HG02870 (cell line): ENCODE results near the gene CGREF1.
"Not testable (repeated sequence)": the region's sequence is repeated elsewhere in the genome, so short reads cannot be mapped to it uniquely, and the experiment has no call there.

Experiments
- ATAC-seq: cut with Tn5 transposase; IDR thresholded peaks from one replicate; pipeline ENCODE4 v1.9.1; 2021; ENCODE audit warnings: mild to moderate bottlenecking, moderate library complexity; ENCODE audit not compliant: unreplicated experiment

CGREF1 gene

GRCh38 chr2:27111392-27112078 is 7.4 kb downstream of the CGREF1 start:
- not testable (repeated sequence) for ATAC-seq

- ATAC-seq, result not testable (repeated sequence)
These were observed 8.2 kb downstream of the CGREF1 start for GRCh38 chr2:27110603-27111352.

GRCh38 chr2:27109083-27109482 is 9.8 kb downstream of the CGREF1 start:
- ATAC-seq, result no peak

- no peak for ATAC-seq
These were observed 10.7 kb downstream of the CGREF1 start for GRCh38 chr2:27108221-27108620.

GRCh38 chr2:27105981-27106380 is 12.9 kb downstream of the CGREF1 start:
- ATAC-seq, result no peak

- ATAC-seq, result no peak
These were observed 16.6 kb downstream of the CGREF1 start for GRCh38 chr2:27102329-27102728.

- no peak for ATAC-seq
These were observed 18.9 kb downstream of the CGREF1 start for GRCh38 chr2:27100036-27100435.

- ATAC-seq, result no peak
These were observed 19.5 kb downstream of the CGREF1 start for GRCh38 chr2:27099334-27099955.

- ATAC-seq, result no peak
These were observed 21.6 kb downstream of the CGREF1 start for GRCh38 chr2:27097341-27097740.

- no peak for ATAC-seq
These were observed 22.1 kb downstream of the CGREF1 start for GRCh38 chr2:27096748-27097297.

GRCh38 chr2:27095745-27096651 is 22.9 kb downstream of the CGREF1 start:
- peak; percentile 58 for ATAC-seq

GRCh38 chr2:27095427-27095744 is 23.5 kb downstream of the CGREF1 start:
- no peak for ATAC-seq

- ATAC-seq, result no peak
These were observed 24.5 kb downstream of the CGREF1 start for GRCh38 chr2:27094353-27094984.

GRCh38 chr2:27093430-27094352 is 25.2 kb downstream of the CGREF1 start:
- ATAC-seq, result no peak

GRCh38 chr2:27092696-27093429 is 26.1 kb downstream of the CGREF1 start:
- ATAC-seq, result no peak

- no peak for ATAC-seq
These were observed 26.9 kb downstream of the CGREF1 start for GRCh38 chr2:27091746-27092695.
